Superior temporal gyrus (tissue), 1 donor: ENCODE results near the gene ZNF782.
"Not testable (repeated sequence)": the region's sequence is repeated elsewhere in the genome, so short reads cannot be mapped to it uniquely, and the experiment has no call there.

Experiments used
- DNase-seq: peaks from one replicate; pipeline ENCODE4 v3.0.0-alpha.2; 2016; ENCODE audit errors: extremely low spot score

ZNF782 gene

DNA sequence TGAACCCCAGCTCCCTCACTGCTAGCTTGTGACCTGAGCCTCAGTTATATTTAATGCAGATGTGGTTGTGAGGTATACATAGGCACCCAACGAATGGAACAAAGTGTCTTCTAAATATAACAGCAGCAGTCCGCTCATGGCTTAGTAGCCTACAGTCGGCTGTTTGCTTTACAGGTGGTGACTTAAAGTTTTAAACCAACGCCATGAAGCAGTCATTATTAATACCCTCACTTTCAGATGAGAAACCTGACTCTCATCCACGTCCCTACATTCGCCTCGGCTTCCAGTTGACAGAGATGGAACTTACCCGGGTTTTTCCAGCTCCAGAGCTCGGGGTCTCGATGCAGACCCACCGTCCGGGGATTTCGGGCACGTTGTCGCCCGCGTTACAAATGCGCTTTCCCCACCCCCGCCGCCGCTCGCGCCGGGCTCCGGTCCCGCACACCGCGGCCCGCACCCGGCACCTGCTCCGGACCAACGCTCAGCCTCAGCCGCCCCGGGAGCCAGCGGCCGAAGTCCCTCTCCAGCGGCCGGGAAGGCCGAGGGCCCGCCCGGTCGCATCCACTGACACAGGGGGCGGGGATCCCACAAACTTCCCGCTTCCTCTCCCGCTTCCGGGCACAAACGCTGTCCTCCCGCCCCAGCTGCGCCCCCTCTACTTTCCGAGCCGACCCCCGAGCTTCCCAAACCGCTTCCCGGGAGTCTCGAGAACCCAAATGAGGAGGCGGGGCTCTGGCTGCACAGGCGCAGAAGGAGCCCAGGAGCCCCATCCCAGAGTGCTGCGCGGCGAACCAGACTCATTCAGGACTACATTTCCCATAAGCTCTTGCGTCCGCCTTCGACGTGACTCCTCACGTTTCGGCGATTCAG, at the start of gene ZNF782:
TSS of gene ZNF782 (minus strand) at position 734 of the 870 bp plus-strand sequence. CDS start 2,553 bp downstream, outside the sequence.
- peak; percentile 98 for DNase-seq

- DNase-seq, result not testable (repeated sequence)
Observed at GRCh38 chr9:96900010-96900409, 45.7 kb upstream of the ZNF782 start.

- DNase-seq, result no peak
Observed at GRCh38 chr9:96892131-96892530, 37.8 kb upstream of the ZNF782 start.

DNA sequence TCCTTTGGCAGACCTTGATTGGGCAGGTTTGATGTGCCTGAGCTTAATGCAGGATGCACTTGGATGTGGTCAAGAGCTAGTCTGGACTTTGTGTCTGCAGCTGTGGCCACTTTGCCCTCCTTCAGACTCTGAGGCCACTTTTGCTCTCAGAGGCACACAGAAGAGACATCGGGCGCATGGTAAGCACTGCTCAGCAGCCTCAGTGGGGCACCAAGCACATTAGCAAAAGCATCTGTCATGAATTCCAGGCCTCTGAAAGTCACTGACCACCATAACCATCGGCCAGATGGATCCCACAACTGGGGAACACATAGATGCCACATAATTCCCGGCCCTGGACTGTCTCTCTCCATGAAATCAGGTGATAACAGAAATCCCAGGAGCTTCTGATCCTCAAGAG, 34.3 kb upstream of the ZNF782 start:
- no peak for DNase-seq

DNA sequence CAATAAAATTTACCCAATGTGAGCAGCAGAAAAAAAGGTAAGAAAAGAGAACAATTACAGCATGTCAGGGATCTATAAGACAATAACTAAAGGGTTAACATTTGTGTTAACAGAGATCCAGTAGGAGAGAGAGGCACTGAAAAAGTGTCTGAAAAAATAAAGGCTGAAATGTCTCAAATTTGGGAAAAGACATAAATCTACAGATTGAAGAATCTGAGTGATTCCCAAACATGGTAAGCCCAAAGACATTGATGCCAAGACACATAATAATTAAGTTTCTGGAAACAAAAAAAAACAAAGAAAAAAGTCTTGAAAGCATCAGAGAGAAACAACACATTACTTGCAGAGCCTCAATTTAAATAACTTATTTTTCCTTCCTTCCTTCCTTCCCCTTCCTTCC, 31.1 kb upstream of the ZNF782 start:
- DNase-seq, result no peak

- no peak for DNase-seq
Observed at GRCh38 chr9:96884443-96884842, 30.1 kb upstream of the ZNF782 start.

GRCh38 chr9:96883922-96884321, 29.6 kb upstream of the ZNF782 start:
- DNase-seq, result no peak

- no peak for DNase-seq
Observed at GRCh38 chr9:96877269-96877668, 23.0 kb upstream of the ZNF782 start.

DNA sequence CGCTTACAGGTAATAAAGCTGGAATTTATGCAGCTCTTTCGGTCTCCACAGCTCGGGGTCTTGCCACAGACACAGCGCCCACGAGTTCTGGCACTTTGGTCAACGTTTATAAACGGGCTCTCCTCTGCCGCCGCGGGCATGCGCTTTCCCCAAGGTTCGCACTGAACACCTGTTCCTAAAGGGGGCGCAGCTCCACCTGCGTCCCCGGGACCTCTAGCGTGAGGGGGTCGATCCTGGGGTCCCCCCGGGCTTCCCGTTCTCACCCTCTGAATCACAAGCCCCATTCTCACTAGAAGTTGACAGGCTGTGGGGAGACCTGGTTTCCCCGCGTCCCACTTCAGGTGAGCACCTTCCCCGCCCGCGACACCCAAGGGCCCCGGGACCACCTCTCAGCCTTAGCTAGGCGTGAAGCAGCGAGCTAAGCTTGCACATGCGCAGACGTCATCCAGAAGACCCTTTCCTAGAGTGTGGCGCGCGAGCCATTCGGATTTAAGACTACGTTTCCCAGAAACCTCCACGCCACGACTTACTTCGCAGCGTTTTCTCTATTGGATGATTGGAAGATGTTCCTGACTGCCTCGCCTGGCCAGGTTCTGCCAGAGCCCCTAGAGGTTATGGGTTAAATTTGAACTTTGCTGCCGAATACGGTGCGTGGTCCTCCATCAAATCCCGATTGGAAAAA, 21.3 kb upstream of the ZNF782 start:
- DNase-seq, result peak; percentile 78

DNA sequence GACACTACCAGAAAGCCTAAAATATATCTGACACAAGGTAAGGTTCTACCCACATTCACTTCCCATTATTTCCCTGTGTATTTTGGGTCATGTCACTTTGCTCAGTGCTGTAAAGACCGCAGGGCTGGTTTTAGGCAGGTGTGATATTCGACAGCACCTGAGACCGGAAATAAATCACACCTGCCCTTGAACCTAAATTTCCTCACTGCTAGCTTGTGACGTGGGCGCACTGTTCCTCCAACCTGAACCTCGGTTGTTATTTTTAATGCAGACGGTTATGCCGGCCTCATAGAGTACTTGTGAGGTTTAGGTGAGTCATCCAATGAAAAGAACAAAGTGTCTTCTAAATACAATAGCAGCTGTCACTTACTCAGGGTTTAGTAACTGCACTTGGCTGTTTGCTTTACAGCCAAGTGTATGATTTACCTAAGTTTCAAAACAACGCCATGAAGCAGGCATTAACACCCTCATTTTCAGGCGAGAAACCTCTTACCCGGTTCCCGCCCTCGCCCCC, 20.7 kb upstream of the ZNF782 start:
- DNase-seq, result peak; percentile 35

GRCh38 chr9:96874201-96874785, 20.0 kb upstream of the ZNF782 start:
- DNase-seq, result no peak

DNA sequence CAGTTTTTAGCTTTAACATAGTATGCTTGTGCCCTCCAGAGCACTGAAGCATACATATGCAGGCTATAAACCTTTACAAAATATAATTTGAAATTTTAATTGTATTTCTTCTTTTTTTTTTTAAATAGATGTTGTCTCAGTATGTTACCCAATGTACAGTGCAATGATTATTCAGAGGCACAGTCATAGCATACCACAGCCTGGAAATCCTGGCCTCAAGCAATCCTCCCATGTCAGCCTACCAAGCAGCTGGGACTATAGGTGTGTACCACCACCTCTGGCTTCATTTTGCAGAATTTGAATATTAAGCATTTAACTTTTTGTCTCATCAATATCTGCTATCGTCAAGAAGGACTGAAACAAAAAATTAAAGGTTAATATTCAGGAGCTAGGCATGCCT, 16.9 kb upstream of the ZNF782 start:
- no peak for DNase-seq

DNA sequence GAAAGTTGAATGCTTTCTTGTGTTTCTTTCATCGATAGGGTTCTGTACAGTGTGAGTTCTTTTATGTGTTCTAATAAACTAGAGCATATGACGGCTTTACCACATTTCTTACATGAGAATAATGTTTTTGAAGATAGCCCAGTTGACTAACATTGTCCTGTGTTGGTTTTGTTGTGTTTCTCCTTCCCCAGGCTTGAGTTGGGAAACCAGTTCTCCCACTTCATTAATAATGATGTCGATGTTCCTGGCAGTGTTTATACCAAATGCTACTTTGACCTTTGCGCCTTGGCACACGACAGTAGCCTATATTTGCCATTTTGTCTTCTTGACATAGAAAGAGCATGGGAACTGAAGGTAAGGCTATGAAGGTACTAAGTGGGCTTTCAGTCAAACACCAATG, 14.4 kb upstream of the ZNF782 start:
- DNase-seq, result no peak

GRCh38 chr9:96867079-96867804, 12.9 kb upstream of the ZNF782 start:
- DNase-seq, result no peak

- not testable (repeated sequence) for DNase-seq
Observed at GRCh38 chr9:96865240-96865639, 10.9 kb upstream of the ZNF782 start.

- no peak for DNase-seq
Observed at GRCh38 chr9:96859461-96860198, 5.3 kb upstream of the ZNF782 start.

DNA sequence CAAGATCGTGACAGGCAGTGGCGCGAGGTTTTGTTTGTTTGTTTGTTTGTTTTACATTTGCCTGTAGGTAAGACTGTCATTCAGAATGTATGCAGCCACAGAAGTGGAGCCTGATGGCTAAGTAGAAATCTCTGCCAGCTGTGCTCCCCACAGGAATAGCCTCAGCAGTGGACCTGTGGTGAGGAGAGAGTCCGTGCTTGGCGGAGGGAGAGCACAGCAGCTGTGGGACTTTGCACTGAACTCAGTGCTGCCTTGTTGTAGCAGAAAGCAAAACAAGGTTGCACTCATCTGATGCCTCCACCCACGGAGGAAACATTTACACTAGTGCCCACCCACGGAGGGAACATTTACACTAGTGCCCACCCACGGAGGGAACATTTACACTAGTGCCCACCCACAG, 4.4 kb upstream of the ZNF782 start:
- no peak for DNase-seq

DNA sequence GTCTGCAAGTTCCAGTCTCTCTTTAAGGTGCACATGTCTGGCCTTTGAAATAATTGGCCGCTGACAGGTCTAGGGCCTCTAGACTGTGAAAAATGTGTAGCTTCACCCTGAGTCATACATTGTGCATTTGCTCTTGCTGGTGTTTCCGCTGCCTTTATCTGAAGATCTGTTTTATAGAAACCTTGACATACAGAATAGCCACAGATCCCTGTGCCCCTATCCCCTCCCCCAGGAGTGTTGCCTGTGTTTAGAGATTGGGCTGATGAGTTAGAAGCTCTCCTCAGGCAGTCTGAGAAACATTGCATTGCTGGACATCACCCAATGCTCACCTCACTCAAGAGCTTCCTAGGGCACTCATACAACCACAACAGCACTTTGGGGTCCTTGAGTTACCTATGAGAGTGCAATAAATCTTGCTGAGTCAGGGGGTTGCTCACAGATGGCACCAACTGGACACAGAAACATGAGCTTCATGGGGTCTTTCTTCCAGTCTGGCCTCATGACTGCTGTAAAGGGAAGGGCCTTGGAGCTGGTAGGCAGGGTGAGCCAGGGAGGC, 3.8 kb upstream of the ZNF782 start:
- no peak for DNase-seq

DNA sequence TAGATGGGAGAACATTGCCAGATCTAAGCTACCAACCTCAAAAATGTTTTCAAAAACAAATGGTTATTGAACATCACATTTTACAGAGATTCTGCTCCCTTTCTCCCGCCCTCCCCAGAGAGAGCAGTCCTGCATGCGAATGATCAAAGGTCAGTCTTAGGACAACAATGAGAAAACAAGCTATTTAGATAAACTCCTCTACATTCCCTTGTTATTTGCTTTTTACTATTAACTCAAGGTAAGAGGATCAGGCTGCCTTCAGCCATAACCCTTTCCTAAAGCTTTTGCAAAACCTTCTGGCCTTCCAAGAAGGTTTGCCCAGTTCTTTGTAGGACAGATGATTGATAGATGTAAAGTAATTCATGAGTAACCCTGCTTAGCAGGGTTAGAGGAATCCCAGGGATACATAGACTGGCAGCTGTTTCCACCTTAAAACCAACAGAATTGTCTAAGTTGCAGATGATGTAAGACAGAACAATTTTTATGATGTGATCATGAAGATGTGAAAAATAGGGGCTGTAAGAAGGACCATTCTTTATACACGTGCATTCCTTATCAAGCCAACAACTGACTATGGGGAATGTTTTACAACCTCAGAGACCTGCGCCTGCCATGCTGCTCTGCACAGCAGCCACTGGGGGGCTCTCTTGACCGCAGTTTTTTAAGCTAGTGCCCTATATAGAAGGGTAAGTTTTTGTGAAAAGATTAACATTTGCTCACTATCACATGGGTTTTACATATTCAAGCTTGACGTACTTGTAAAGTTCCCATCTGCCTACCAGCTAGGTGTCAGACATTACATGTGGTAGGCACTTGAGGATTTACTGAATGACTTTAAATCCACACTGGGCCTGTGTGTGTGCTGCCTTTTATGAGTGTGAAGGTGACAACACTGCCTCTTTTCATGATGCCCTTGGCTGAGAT, 2.3 kb upstream of the ZNF782 start:
- DNase-seq, result peak; percentile 94
